Upper lobe of right lung (tissue), 1 donor: ENCODE data around the gene GET4. TPM values are rescaled to one million over a fixed set of nuclear protein-coding genes. Genes with fewer than 3 reads are reported as not detected.

Experiments
- ATAC-seq: fragments of 200-7000 bp; cut with Tn5 transposase; one replicate; pipeline ENCODE4 v1.9.1; 2020; ENCODE audit warnings: mild to moderate bottlenecking, moderate library complexity
- DNase-seq: peaks from one replicate; pipeline ENCODE4 v3.0.0-alpha.2; 2020
- H3K27ac ChIP-seq: fragments of 200-600 bp; one replicate; pipeline ENCODE4 v1.8.0; 2022
- H3K27me3 ChIP-seq: fragments of 200-600 bp; one replicate; pipeline ENCODE4 v1.8.0; 2022; ENCODE audit warnings: mild to moderate bottlenecking
- H3K36me3 ChIP-seq: fragments of 200-600 bp; one replicate; pipeline ENCODE4 v1.8.0; 2022
- H3K4me1 ChIP-seq: fragments of 200-600 bp; one replicate; pipeline ENCODE4 v1.8.0; 2022
- H3K4me3 ChIP-seq: fragments of 200-600 bp; one replicate; pipeline ENCODE4 v1.8.0; 2022; ENCODE audit warnings: mild to moderate bottlenecking
- H3K9me3 ChIP-seq: fragments of 200-600 bp; one replicate; pipeline ENCODE4 v1.8.0; 2022
- intact Hi-C: fragments of 100-400 bp; cut with DNase I; formaldehyde crosslinking; loops from one replicate; pipeline ENCODE4 v1.11.0; 2022
- total RNA-seq: library from RNA; stranded (reverse); fragmentation: NEBNext Ultra II Directional; extraction: Animal tissue kit (Norgen Biotek cat#: 25700); gene quantifications from one replicate; pipeline ENCODE4 v1.2.1, GENCODE V29; 2021
- TF ChIP-seq, protein P1 (sequence below): fragments of 200-600 bp; IDR thresholded peaks from one replicate; pipeline ENCODE4 v1.8.0; 2022; ENCODE audit warnings: antibody characterized with exemption
- donor health status: DM: no; HTN: yes; CAD: no; lungs with severe emphysema.

The GET4 gene
- total RNA-seq, 1 donor from 2014 or later: 35.1 TPM

DNA sequence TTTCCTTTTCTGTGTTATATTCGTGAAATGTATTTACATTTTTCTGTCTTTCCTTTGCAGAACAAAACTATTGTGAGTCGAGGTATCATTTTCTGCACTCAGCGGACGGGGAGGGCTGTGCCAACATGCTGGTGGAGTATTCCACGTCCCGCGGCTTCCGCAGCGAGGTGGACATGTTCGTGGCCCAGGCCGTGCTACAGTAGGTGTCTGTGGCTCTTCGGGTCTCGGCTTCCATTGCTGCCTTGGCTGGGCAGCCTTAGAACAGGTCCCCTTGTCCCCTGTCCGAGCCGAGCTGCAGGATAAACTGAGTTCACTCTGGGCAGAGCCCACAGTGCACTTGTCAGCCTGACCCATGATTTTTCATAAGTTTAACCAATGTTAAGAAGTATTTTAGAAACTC lies 14.5 kb downstream of the GET4 start:
- no peak overlapping the region for H3K4me3 ChIP-seq
- peaks cover 71% of the 10 kb centered on the region for H3K36me3 ChIP-seq
- DNase-seq (no peak), ATAC-seq (no peak)
- H3K27ac ChIP-seq: no peak overlapping the region
- intact Hi-C loops: no loop called here
- no peaks in the 10 kb centered on the region for H3K9me3 ChIP-seq
- no peaks in the 10 kb centered on the region for H3K27me3 ChIP-seq
- H3K4me1 ChIP-seq: no peaks in the 10 kb centered on the region
- TF ChIP-seq, protein P1, sequence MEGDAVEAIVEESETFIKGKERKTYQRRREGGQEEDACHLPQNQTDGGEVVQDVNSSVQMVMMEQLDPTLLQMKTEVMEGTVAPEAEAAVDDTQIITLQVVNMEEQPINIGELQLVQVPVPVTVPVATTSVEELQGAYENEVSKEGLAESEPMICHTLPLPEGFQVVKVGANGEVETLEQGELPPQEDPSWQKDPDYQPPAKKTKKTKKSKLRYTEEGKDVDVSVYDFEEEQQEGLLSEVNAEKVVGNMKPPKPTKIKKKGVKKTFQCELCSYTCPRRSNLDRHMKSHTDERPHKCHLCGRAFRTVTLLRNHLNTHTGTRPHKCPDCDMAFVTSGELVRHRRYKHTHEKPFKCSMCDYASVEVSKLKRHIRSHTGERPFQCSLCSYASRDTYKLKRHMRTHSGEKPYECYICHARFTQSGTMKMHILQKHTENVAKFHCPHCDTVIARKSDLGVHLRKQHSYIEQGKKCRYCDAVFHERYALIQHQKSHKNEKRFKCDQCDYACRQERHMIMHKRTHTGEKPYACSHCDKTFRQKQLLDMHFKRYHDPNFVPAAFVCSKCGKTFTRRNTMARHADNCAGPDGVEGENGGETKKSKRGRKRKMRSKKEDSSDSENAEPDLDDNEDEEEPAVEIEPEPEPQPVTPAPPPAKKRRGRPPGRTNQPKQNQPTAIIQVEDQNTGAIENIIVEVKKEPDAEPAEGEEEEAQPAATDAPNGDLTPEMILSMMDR: no peak

DNA sequence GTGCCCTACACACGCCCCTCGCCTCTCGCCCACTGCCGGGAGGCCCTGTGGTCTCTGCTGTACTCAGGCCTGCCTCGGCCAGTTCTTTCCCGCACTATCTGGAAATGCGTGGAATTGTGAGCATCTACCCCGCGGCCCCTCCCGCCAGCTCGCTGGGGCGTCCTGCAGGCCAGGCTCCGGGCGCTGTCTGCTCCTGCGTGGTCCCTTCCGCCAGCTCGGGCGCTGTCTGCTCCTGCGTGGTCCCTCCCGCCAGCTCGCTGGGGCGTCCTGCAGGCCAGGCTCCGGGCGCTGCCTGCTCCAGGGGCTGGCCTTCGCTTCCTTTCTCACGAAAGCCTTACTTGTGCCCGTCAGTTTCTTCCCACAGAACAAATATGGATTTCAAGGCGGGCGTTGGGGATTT lies 14.9 kb downstream of the GET4 start:
- ATAC-seq: no peak
- H3K36me3 ChIP-seq: peaks cover 74% of the 10 kb centered on the region

DNA sequence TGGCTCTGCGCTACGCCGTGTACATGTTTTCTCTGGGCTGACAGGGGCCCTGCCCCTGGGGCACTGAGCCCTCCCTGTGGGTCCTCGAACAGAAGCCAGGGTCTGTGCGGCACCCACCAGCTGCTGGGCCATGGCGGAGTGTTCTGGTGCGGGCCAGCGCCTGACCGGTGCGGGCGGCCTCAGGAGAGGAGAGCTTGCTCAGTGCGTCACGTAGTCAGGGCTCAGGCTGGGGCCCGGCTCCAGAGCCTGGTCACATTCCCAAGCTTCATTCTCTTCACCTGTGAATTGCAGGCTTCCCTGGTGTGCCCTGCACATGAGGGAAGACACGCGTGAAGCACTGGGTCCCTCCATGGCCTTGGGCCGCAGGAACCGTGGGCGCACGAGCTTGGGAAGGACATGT lies 15.5 kb downstream of the GET4 start:
- TF ChIP-seq, protein P1: no peak
- intact Hi-C loops: no loop called here
- no peak for ATAC-seq
- H3K4me1 ChIP-seq: no peaks in the 10 kb centered on the region
- no peak overlapping the region for H3K4me3 ChIP-seq
- peaks cover 74% of the 10 kb centered on the region for H3K36me3 ChIP-seq
- no peak overlapping the region for H3K27ac ChIP-seq
- no peaks in the 10 kb centered on the region for H3K9me3 ChIP-seq
- no peaks in the 10 kb centered on the region for H3K27me3 ChIP-seq
- no peak for DNase-seq

More for the DNA sequence above, 14.9 kb downstream of the GET4 start:
- no peaks in the 10 kb centered on the region for H3K27me3 ChIP-seq
- DNase-seq: no peak
- TF ChIP-seq, protein P1: no peak
- H3K4me1 ChIP-seq: no peaks in the 10 kb centered on the region
- H3K9me3 ChIP-seq: no peaks in the 10 kb centered on the region
- H3K4me3 ChIP-seq: no peak overlapping the region
- intact Hi-C loops: no loop called here
- no peak overlapping the region for H3K27ac ChIP-seq

DNA sequence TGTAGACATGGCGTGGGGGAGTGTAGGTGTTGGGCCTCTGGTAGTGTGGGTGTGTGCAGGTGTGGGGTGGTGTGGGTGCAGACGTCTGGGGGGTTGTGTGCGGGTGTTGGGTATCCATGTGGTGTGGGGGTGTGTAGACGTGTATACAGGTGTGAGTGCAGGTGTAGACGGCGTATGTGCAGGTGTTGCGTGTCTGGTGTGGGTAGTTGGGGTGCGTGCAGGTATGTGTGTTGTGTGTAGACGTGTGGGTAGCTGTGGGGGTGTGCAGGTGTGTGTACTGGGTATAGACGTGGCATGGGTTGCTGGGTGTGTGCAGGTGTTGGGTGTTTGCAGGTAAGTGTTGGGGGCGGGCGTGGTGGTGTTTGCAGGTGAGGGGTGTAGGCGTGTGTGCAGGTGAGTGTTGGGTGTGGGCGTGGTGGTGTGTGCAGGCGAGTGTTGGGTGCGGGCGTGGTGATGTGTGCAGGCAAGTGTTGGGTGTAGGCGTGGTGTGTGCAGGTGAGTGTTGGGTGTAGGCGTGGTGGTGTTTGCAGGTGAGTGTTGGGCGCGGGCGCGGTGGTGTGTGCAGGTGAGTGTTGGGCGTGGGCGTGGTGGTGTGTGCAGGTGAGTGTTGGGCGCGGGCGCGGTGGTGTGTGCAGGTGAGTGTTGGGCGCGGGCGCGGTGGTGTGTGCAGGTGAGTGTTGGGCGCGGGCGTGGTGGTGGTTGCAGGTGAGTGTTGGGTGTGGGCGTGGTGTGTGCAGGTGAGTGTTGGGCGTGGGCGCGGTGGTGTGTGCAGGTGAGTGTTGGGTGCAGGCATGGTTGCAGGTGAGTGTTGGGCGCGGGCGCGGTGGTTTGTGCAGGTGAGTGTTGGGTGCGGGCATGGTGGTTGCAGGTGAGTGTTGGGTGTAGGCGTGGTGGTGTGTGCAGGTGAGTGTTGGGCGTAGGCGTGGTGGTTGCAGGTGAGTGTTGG lies 16.6 kb downstream of the GET4 start:
- TF ChIP-seq, protein P1: no peak
- Histone ChIP-seq H3K27ac (no peak overlapping the region), H3K36me3 (peaks cover 69% of the 10 kb centered on the region), H3K4me1 (peaks cover 4% of the 10 kb centered on the region), H3K27me3 (no peaks in the 10 kb centered on the region), H3K4me3 (no peak overlapping the region), H3K9me3 (no peaks in the 10 kb centered on the region)
- intact Hi-C loops: no loop called here
- ATAC-seq (no peak), DNase-seq (no peak)

DNA sequence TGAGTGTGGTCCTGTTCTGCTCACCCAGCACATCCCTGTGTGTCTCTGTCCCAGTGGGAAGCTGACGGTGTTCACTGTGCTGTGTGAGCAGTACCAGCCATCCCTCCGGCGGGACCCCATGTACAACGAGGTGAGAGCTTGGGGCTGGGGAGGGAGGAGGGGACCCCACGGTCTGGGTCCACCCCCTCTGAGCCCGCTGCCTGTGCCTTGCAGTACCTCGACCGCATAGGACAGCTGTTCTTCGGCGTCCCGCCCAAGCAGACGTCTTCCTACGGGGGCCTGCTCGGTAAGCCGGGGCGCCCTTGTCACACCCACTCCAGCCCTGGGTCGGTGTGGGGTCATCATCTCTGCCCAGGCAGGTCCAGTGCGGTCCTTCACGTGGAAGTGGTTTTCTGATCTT lies 17.3 kb downstream of the GET4 start:
- Histone ChIP-seq H3K9me3 (no peaks in the 10 kb centered on the region), H3K27me3 (no peaks in the 10 kb centered on the region), H3K27ac (no peak overlapping the region), H3K36me3 (peaks cover 61% of the 10 kb centered on the region), H3K4me3 (no peak overlapping the region), H3K4me1 (peaks cover 4% of the 10 kb centered on the region)
- DNase-seq: no peak
- TF ChIP-seq, protein P1: no peak
- intact Hi-C loops: no loop called here
- no peak for ATAC-seq
